ENCODE data around the gene HOXA1. TPM values are rescaled to one million over a fixed set of nuclear protein-coding genes. Genes with fewer than 3 reads are reported as not detected.

HOXA1 gene
- total and polyA plus RNA-seq, 2 of the 8 experiments (the other 6 are each of a cell fraction or from before 2014, with no cell fraction given): not detected

DNA sequence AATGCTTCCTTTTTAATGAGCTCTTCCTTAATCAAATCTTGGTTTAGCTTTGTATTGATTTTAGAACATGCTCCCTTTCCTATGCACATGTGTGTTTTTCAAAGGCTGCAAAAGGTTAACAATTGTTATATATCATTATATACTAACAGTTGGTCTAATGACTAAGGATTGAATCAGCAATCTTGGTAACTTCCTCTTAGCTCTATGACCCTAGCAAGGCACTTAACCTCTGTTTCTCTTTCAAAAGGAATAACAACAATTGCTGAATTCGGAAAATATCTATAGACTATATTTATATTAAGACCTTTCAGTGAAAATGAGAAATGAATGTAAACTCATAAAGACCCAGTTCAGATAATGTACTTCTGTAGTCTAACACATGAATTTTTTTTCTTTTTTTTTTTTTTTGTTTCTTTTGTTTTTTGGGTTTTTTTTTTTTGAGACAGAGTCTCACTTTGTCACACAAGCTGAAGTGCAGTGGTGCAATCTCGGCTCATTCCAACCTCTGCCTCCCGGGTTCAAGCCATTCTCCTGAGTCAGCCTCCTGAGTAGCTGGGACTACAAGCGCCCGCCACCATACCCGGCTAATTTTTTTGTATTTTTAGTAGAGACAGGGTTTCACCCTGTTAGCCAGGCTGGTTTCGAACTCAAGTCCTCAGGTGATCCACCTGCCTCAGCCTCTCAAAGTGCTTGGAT lies 48.8 kb downstream of the HOXA1 start:
- DNase-seq (ENCODE audit: low read depth in 1 of 2, low spot score in 2 of 2) (no peak), FAIRE-seq (no peak)
- H3K23ac ChIP-seq (ENCODE audit: insufficient read length): no peak overlapping the region
- H4K91ac ChIP-seq (replicated peaks; ENCODE audit: insufficient read length, low read length): no peak overlapping the region
- no peaks in the 10 kb centered on the region for H3K23me2 ChIP-seq (ENCODE audit: low read depth, low read length)
- H3K79me1 ChIP-seq (ENCODE audit: low read depth, low read length): no peaks in the 10 kb centered on the region
- H3K36me3 ChIP-seq (ENCODE audit: control insufficient read depth in 2 of 4, insufficient read depth in 4 of 4, low read length in 3 of 4): no peaks in the 10 kb centered on the region; a peak in 1 of 8 replicates
- H3K4me2 ChIP-seq (ENCODE audit: insufficient read depth in 1 of 2, low read depth in 2 of 2, low read length in 2 of 2): no peak overlapping the region
- H3K9ac ChIP-seq (replicated peaks in 1 of 4; ENCODE audit: extremely low read depth in 1 of 4, low read depth in 3 of 4, low read length in 3 of 4): no peak overlapping the region
- no peak overlapping the region for H3K4ac ChIP-seq (replicated peaks; ENCODE audit: insufficient read length, low read depth, low read length)
- no peak overlapping the region for H3K56ac ChIP-seq (replicated peaks; ENCODE audit: insufficient read length, low read depth, low read length)
- H2BK20ac ChIP-seq (ENCODE audit: low read length): no peak overlapping the region
- no peak overlapping the region for H2BK5ac ChIP-seq (ENCODE audit: low read depth, low read length)
- H4K20me1 ChIP-seq (replicated peaks in 1 of 2; ENCODE audit: control insufficient read depth in 1 of 2, insufficient read depth in 2 of 2, low read length in 2 of 2): no peaks in the 10 kb centered on the region
- H2AK5ac ChIP-seq (ENCODE audit: low read depth, low read length): no peak overlapping the region
- H3K4me1 ChIP-seq (replicated peaks in 1 of 4; ENCODE audit: control insufficient read depth in 3 of 4, insufficient read depth in 4 of 4, low read length in 3 of 4): no peaks in the 10 kb centered on the region
- H4K8ac ChIP-seq (ENCODE audit: extremely low read depth, insufficient read depth, low read length): no peak overlapping the region
- H2BK120ac ChIP-seq (replicated peaks; ENCODE audit: low read depth, low read length): no peak overlapping the region
- ChIA-PET POLR2A (ENCODE audit: partially characterized antibody) (no interaction called here), CTCF (ENCODE audit: partially characterized antibody) (interaction anchor here (1.2 kb wide), 1 partner anchor 23 kb away, joined by 3 read pairs; no protein-coding TSS in a partner anchor)
- no peak overlapping the region for H3K4me3 ChIP-seq (ENCODE audit: extremely low read depth in 1 of 4, insufficient read depth in 2 of 4, low read depth in 3 of 4, low read length in 4 of 4)
- whole genome bisulfite sequencing, 2 experiments (ENCODE audit: extremely low coverage in 1 of 2, insufficient coverage in 1 of 2, insufficient read length in 1 of 2, insufficient replicate concordance in 2 of 2, low coverage in 1 of 2, low lambda C conversion rate in 2 of 2, missing lambda C conversion rate in 1 of 2): 87% methylated on average over 7 of the region's 7 CpGs; no CpG with 5 or more reads in 1 of the 2 experiments
- H3K79me2 ChIP-seq (ENCODE audit: control insufficient read depth in 1 of 2, insufficient read depth in 2 of 2, low read length in 2 of 2): no peaks in the 10 kb centered on the region
- no peak overlapping the region for H2AFZ ChIP-seq (ENCODE audit: low read length)
- TF ChIP-seq RAD21 (IDR thresholded peaks at IDR 0.05 in 1 of 2, conservative IDR thresholded peaks at IDR 0.05 in 1 of 2; ENCODE audit: low read depth in 2 of 2, low read length in 2 of 2) (no peak), PHF8 (conservative IDR thresholded peaks at IDR 0.05; ENCODE audit: low read depth, low read length) (no peak), NRF1 (IDR thresholded peaks at IDR 0.05; ENCODE audit: low read depth, low read length) (no peak), CTBP2 (IDR thresholded peaks at IDR 0.05; ENCODE audit: borderline replicate concordance, insufficient read depth, insufficient read length, low read length) (no peak), CHD1 (IDR thresholded peaks at IDR 0.05; ENCODE audit: low read depth, low read length) (no peak), SIN3A (conservative IDR thresholded peaks at IDR 0.05 in 1 of 2, IDR thresholded peaks at IDR 0.05 in 1 of 2; ENCODE audit: low read depth in 1 of 2, low read length in 2 of 2) (no peak), CTCF (IDR thresholded peaks at IDR 0.05; ENCODE audit: control extremely low read depth in 1 of 3, insufficient read depth in 1 of 3, low read depth in 1 of 3, low read length in 3 of 3) (no peak)
- H3K27me3 ChIP-seq (replicated peaks in 1 of 4; ENCODE audit: control insufficient read depth in 3 of 4, extremely low read depth in 1 of 4, insufficient read depth in 3 of 4, low read length in 3 of 4): no peaks in the 10 kb centered on the region
- H3K18ac ChIP-seq (ENCODE audit: extremely low read depth, low read length): no peak overlapping the region
- no peak overlapping the region for H3K27ac ChIP-seq (ENCODE audit: low read depth, low read length)
- H3K9me3 ChIP-seq (ENCODE audit: insufficient read depth in 2 of 2, low read depth in 1 of 2, low read length in 1 of 2): peaks cover 0 to 6% of the 10 kb centered on the region in 2 experiments; a peak in 1 of 4 replicates
- no peak overlapping the region for H3K14ac ChIP-seq (ENCODE audit: insufficient read length)
- H2BK15ac ChIP-seq (ENCODE audit: low read length): no peak overlapping the region
- H4K5ac ChIP-seq (ENCODE audit: insufficient read length, low read depth, low read length): no peak overlapping the region
- no peak overlapping the region for H2BK12ac ChIP-seq (ENCODE audit: low read depth, low read length)
